GM23338 (cell line): Measurements from ENCODE around the gene CABLES2. TPM values are rescaled to one million over a fixed set of nuclear protein-coding genes. Genes with fewer than 3 reads are reported as not detected.

Experiments used
- ATAC-seq: fragments of 200-7000 bp; cut with Tn5 transposase; 3 replicates; pipeline ENCODE4 v1.9.1; 2020
- DNase-seq: peaks from one replicate; pipeline ENCODE4 v3.0.0-alpha.2; 2015; ENCODE audit warnings: low spot score
- H2AFZ ChIP-seq: fragments of 200-600 bp; sonication (generic); 2 replicates; pipeline ENCODE4 v1.8.0; 2016; ENCODE audit warnings: antibody characterized with exemption, mild to moderate bottlenecking, moderate library complexity
- H3F3A ChIP-seq: fragments of 200-600 bp; sonication (generic); replicated peaks from 2 replicates; pipeline ENCODE4 v1.8.0; 2017; ENCODE audit warnings: antibody characterized with exemption, mixed run types, low read depth
- H3K27ac ChIP-seq: fragments of 200-600 bp; sonication (generic); 2 replicates; pipeline ENCODE4 v1.6.1; 2016; ENCODE audit warnings: low read depth
- H3K27me3 ChIP-seq: fragments of 200-600 bp; sonication (generic); 2 replicates; pipeline ENCODE4 v1.8.0; 2016; ENCODE audit warnings: mild to moderate bottlenecking, mixed run types, moderate library complexity; ENCODE audit not compliant: insufficient read depth
- H3K36me3 ChIP-seq: fragments of 200-600 bp; sonication (generic); 2 replicates; pipeline ENCODE4 v1.8.0; 2016; ENCODE audit warnings: mild to moderate bottlenecking; ENCODE audit not compliant: insufficient read depth
- H3K4me1 ChIP-seq: fragments of 200-600 bp; sonication (generic); 2 replicates; pipeline ENCODE4 v1.8.0; 2016; ENCODE audit warnings: mild to moderate bottlenecking, moderate library complexity; ENCODE audit not compliant: insufficient read depth
- H3K4me2 ChIP-seq: fragments of 200-600 bp; sonication (generic); 2 replicates; pipeline ENCODE4 v1.7.1; 2017; ENCODE audit warnings: mixed run types
- H3K4me3 ChIP-seq: fragments of 200-600 bp; sonication (generic); 2 replicates; pipeline ENCODE4 v1.6.1; 2016; ENCODE audit warnings: mixed run types
- H3K79me2 ChIP-seq: fragments of 200-600 bp; sonication (generic); replicated peaks from 2 replicates; pipeline ENCODE4 v1.8.0; 2017; ENCODE audit warnings: mild to moderate bottlenecking; ENCODE audit not compliant: insufficient read depth
- H3K9me2 ChIP-seq: fragments of 200-600 bp; sonication (generic); 2 replicates; pipeline ENCODE4 v1.8.0; 2017; ENCODE audit not compliant: insufficient read depth
- H4K20me1 ChIP-seq: fragments of 200-600 bp; sonication (generic); replicated peaks from 2 replicates; pipeline ENCODE4 v1.8.0; 2017; ENCODE audit warnings: mild to moderate bottlenecking; ENCODE audit not compliant: insufficient read depth
- H3K27ac Mint-ChIP-seq: 2 replicates; pipeline ENCODE4 v1.8.0; 2020; ENCODE audit warnings: inconsistent platforms, mild to moderate bottlenecking, moderate library complexity, mixed read lengths
- H3K27me3 Mint-ChIP-seq: 3 replicates; pipeline ENCODE4 v1.8.0; 2022; ENCODE audit warnings: low read depth, mild to moderate bottlenecking, moderate library complexity, mixed read lengths, inconsistent platforms; ENCODE audit not compliant: insufficient read depth, poor library complexity
- H3K36me3 Mint-ChIP-seq: 3 replicates; pipeline ENCODE4 v1.8.0; 2021; ENCODE audit warnings: low read depth, mild to moderate bottlenecking, inconsistent platforms, moderate library complexity, mixed read lengths
- H3K4me1 Mint-ChIP-seq: 3 replicates; pipeline ENCODE4 v1.8.0; 2020; ENCODE audit warnings: mild to moderate bottlenecking, inconsistent platforms, mixed read lengths
- H3K4me3 Mint-ChIP-seq: 3 replicates; pipeline ENCODE4 v1.8.0; 2021; ENCODE audit warnings: moderate library complexity, mild to moderate bottlenecking, inconsistent platforms, mixed read lengths
- H3K9me3 Mint-ChIP-seq: 3 replicates; pipeline ENCODE4 v1.8.0; 2020; ENCODE audit warnings: moderate library complexity, mild to moderate bottlenecking, inconsistent platforms, mixed read lengths
- CREB1 ChIP-seq: fragments of 250-450 bp; sonication (Bioruptor Pico); IDR thresholded peaks from 2 replicates; pipeline ENCODE4 v1.5.0; 2020; ENCODE audit warnings: low read depth, mild to moderate bottlenecking, moderate library complexity
- CTCF ChIP-seq, 2 experiments: fragments of 200-600 bp in 1 of 2; sonication (generic) in 1 of 2; conservative IDR thresholded peaks; 2 replicates each; pipeline versions ENCODE4 v1.5.1 to v1.6.1; 2016 to 2017; ENCODE audit warnings: antibody characterized with exemption in 2 of 2, low read depth in 2 of 2, mild to moderate bottlenecking in 2 of 2, moderate library complexity in 1 of 2
- ETS1 ChIP-seq: IDR thresholded peaks from 2 replicates; pipeline ENCODE4 v1.6.1; 2016; ENCODE audit warnings: antibody characterized with exemption
- EZH2 ChIP-seq: fragments of 200-600 bp; sonication (generic); IDR thresholded peaks from one replicate; pipeline ENCODE4 v1.8.0; 2017; ENCODE audit warnings: antibody characterized with exemption, mild to moderate bottlenecking, low read depth; ENCODE audit not compliant: unreplicated experiment
- EZH2phosphoT487 ChIP-seq: fragments of 200-600 bp; sonication (generic); IDR thresholded peaks from one replicate; pipeline ENCODE4 v1.8.1; 2018; ENCODE audit warnings: antibody characterized with exemption; ENCODE audit not compliant: unreplicated experiment
- JUNB ChIP-seq: IDR thresholded peaks from one replicate; pipeline ENCODE4 v1.6.1; 2016; ENCODE audit warnings: antibody characterized with exemption; ENCODE audit not compliant: unreplicated experiment
- NANOG ChIP-seq: IDR thresholded peaks from 2 replicates; pipeline ENCODE4 v1.6.1; 2016; ENCODE audit warnings: antibody characterized with exemption, borderline replicate concordance
- POLR2AphosphoS5 ChIP-seq: IDR thresholded peaks from 2 replicates; pipeline ENCODE4 v1.6.1; 2016; ENCODE audit warnings: antibody characterized with exemption, low read depth
- REST ChIP-seq: IDR thresholded peaks from one replicate; pipeline ENCODE4 v1.6.1; 2018; ENCODE audit warnings: antibody characterized with exemption; ENCODE audit not compliant: unreplicated experiment
- STAT1 ChIP-seq: IDR thresholded peaks from one replicate; pipeline ENCODE4 v1.6.1; 2016; ENCODE audit warnings: antibody characterized with exemption; ENCODE audit not compliant: unreplicated experiment
- ZNF114 ChIP-seq: fragments of 250-450 bp; sonication (Bioruptor Pico); IDR thresholded peaks from 2 replicates; pipeline ENCODE4 v1.5.0; 2020; ENCODE audit warnings: mild to moderate bottlenecking, moderate library complexity
- ZNF331 ChIP-seq: fragments of 250-450 bp; sonication (Bioruptor Pico); IDR thresholded peaks from 2 replicates; pipeline ENCODE4 v1.5.0; 2020; ENCODE audit warnings: low read depth, mild to moderate bottlenecking, moderate library complexity
- ZNF462 ChIP-seq: fragments of 250-450 bp; sonication (Bioruptor Pico); IDR thresholded peaks from 2 replicates; pipeline ENCODE4 v1.5.0; 2020; ENCODE audit warnings: mild to moderate bottlenecking, moderate library complexity
- polyA plus RNA-seq: library from polyadenylated mRNA; unstranded; fragments of >200 nt; fragmentation: Nextera tagmentation; extraction: Ambion mirVana; gene quantifications from 2 replicates; pipeline ENCODE4 v1.2.1, GENCODE V29; 2016
- total RNA-seq: library from RNA; depleted of rRNA; stranded (reverse); fragments of >200 nt; shearing (Covaris generic); gene quantifications from 2 replicates; pipeline ENCODE4 v1.2.3, GENCODE V29; 2014

Gene CABLES2
- total and polyA plus RNA-seq, 2 experiments from 2014 or later: 4.3 to 12.7 TPM

GRCh38 chr20:62357187-62357667 is 49.9 kb downstream of the CABLES2 start:
- peaks cover 3% of the 10 kb centered on the region; the same call in 1 of the 3 replicates for H3K36me3 Mint-ChIP-seq
- Histone ChIP-seq H3K4me3 (no peak overlapping the region), H3K27me3 (no peaks in the 10 kb centered on the region), H3K4me2 (no peak overlapping the region), H3K9me2 (no peaks in the 10 kb centered on the region), H3K27ac (peak overlapping the region; percentile 79; the same call in 1 of the 2 replicates), H2AFZ (no peak overlapping the region), H3K36me3 (no peaks in the 10 kb centered on the region; the same call in 1 of the 2 replicates), H3K4me1 (peaks cover 36% of the 10 kb centered on the region), H3K79me2 (peaks cover 72% of the 10 kb centered on the region), H4K20me1 (peaks cover 12% of the 10 kb centered on the region), H3F3A (0 out of 2 replicates have a peak, but pooled peaks cover 3% of the 10 kb centered on the region)
- DNase-seq: no peak
- H3K4me1 Mint-ChIP-seq: peaks cover 25% of the 10 kb centered on the region
- no peaks in the 10 kb centered on the region for H3K9me3 Mint-ChIP-seq
- H3K27ac Mint-ChIP-seq: no peak overlapping the region
- no peak overlapping the region for H3K4me3 Mint-ChIP-seq
- TF ChIP-seq EZH2 (no peak), ZNF331 (CRISPR knock-in tag) (no peak), REST (no peak), JUNB (no peak), POLR2AphosphoS5 (no peak), ETS1 (no peak), NANOG (no peak), CTCF (conservative IDR thresholded peaks at IDR 0.05; ENCODE audit: low read depth in 2 of 2) (no peak), STAT1 (no peak), EZH2phosphoT487 (no peak), ZNF462 (CRISPR knock-in tag) (no peak), ZNF114 (CRISPR knock-in tag) (no peak), CREB1 (CRISPR knock-in tag) (no peak)
- no peak for ATAC-seq
- H3K27me3 Mint-ChIP-seq: peaks cover 4% of the 10 kb centered on the region
